ENCODE results near the gene KCTD10. TPM values are rescaled to one million over a fixed set of nuclear protein-coding genes. Genes with fewer than 3 reads are reported as not detected.

KCTD10 gene
- polyA plus RNA-seq, 1 of the 3 experiments (the other 2 are of a cell fraction) = 66.9 TPM

GRCh38 chr12:109489016-109489954, 12.2 kb upstream of the KCTD10 start:
- POLR2A ChIA-PET = no interaction called here
- Histone ChIP-seq H4K20me1 (ENCODE audit: insufficient read depth) (no peaks in the 10 kb centered on the region), H3K4me3 (ENCODE audit: low read depth in 2 of 2, low read length in 1 of 2) (no peak overlapping the region), H3K36me3 (replicated peaks in 1 of 2; ENCODE audit: control insufficient read depth in 1 of 2, insufficient read depth in 2 of 2, low read length in 1 of 2) (peaks cover 51 to 88% of the 10 kb centered on the region in 2 experiments), H2AFZ (ENCODE audit: low read depth) (no peak overlapping the region), H3K79me2 (ENCODE audit: insufficient read depth) (no peaks in the 10 kb centered on the region), H3K4me1 (ENCODE audit: control insufficient read depth in 1 of 2, insufficient read depth in 2 of 2, low read depth in 1 of 2, low read length in 1 of 2) (no peaks in the 10 kb centered on the region), H3K9me2 (no peaks in the 10 kb centered on the region), H3K27me3 (ENCODE audit: insufficient read depth) (no peaks in the 10 kb centered on the region), H3F3A (replicated peaks; ENCODE audit: insufficient read depth) (no peaks in the 10 kb centered on the region), H3K4me2 (no peak overlapping the region), H3K27ac (ENCODE audit: low read depth in 2 of 2, low read length in 1 of 2) (no peak overlapping the region), H3K9me3 (no peaks in the 10 kb centered on the region), H3K9ac (no peak overlapping the region)
- TF ChIP-seq FOXJ3 (CRISPR knock-in tag; IDR thresholded peaks at IDR 0.05) (no peak), TEAD4 (IDR thresholded peaks at IDR 0.05; ENCODE audit: borderline replicate concordance, insufficient read depth) (no peak), YY1 (IDR thresholded peaks at IDR 0.05; ENCODE audit: low read depth) (no peak), USF1 (IDR thresholded peaks at IDR 0.05; ENCODE audit: borderline replicate concordance, low read depth) (no peak), MEF2A (IDR thresholded peaks at IDR 0.05; ENCODE audit: borderline replicate concordance, low read depth) (no peak), POLR2AphosphoS5 (IDR thresholded peaks at IDR 0.05; ENCODE audit: low read depth, low read length) (no peak), USF2 (IDR thresholded peaks at IDR 0.05; ENCODE audit: borderline replicate concordance, low read depth, low read length) (no peak), MXI1 (IDR thresholded peaks at IDR 0.05; ENCODE audit: low read depth, low read length) (no peak), CTCF (IDR thresholded peaks at IDR 0.05) (no peak), PBX3 (IDR thresholded peaks at IDR 0.05) (no peak), GABPA (IDR thresholded peaks at IDR 0.05; ENCODE audit: low read depth) (no peak), RAD21 (IDR thresholded peaks at IDR 0.05; ENCODE audit: low read length) (no peak), NRF1 (IDR thresholded peaks at IDR 0.05; ENCODE audit: low read depth, low read length) (no peak), FOSL2 (IDR thresholded peaks at IDR 0.05; ENCODE audit: borderline replicate concordance, low read depth) (no peak), CHD2 (IDR thresholded peaks at IDR 0.05; ENCODE audit: low read length, partially characterized antibody) (no peak), SIN3A (IDR thresholded peaks at IDR 0.05; ENCODE audit: borderline replicate concordance, low read depth, low read length) (no peak), RXRA (IDR thresholded peaks at IDR 0.05; ENCODE audit: borderline replicate concordance, low read depth) (no peak), REST (IDR thresholded peaks at IDR 0.05; ENCODE audit: low read depth, low read length) (no peak), TAF1 (IDR thresholded peaks at IDR 0.05; ENCODE audit: borderline replicate concordance, low read depth, low read length) (no peak), NFIC (IDR thresholded peaks at IDR 0.05; ENCODE audit: borderline replicate concordance) (no peak)
- CTCF ChIA-PET = interaction anchor here (0.6 to 2.0 kb wide), 2 partner anchors 9 to 61 kb away, joined by 3 to 5 read pairs; no protein-coding TSS in a partner anchor
- WGBS (ENCODE audit: low lambda C conversion rate) = 87% methylated on average over 14 of the region's 14 CpGs
- no peak for DNase-seq
